GM23248 (cell line): ENCODE data around the gene VASN. TPM values are rescaled to one million over a fixed set of nuclear protein-coding genes. Genes with fewer than 3 reads are reported as not detected.

Experiments used
- DNase-seq: peaks from one replicate; pipeline ENCODE4 v3.0.0-alpha.2; 2015
- H2AFZ ChIP-seq: fragments of 200-600 bp; sonication (generic); 2 replicates; pipeline ENCODE4 v1.6.1; 2016; ENCODE audit warnings: antibody characterized with exemption
- H3F3A ChIP-seq: fragments of 200-600 bp; sonication (generic); 2 replicates; pipeline ENCODE4 v1.6.1; 2016; ENCODE audit warnings: mild to moderate bottlenecking, antibody characterized with exemption, mixed run types; ENCODE audit not compliant: insufficient read depth
- H3K27ac ChIP-seq: fragments of 200-600 bp; sonication (generic); 2 replicates; pipeline ENCODE4 v1.5.1; 2016; ENCODE audit warnings: mild to moderate bottlenecking
- H3K27me3 ChIP-seq: fragments of 200-600 bp; sonication (generic); replicated peaks from 2 replicates; pipeline ENCODE4 v1.6.1; 2016; ENCODE audit warnings: mild to moderate bottlenecking; ENCODE audit not compliant: insufficient read depth
- H3K36me3 ChIP-seq: fragments of 200-600 bp; sonication (generic); 2 replicates; pipeline ENCODE4 v1.6.1; 2016; ENCODE audit warnings: low read depth, mild to moderate bottlenecking
- H3K4me1 ChIP-seq: fragments of 200-600 bp; sonication (generic); 2 replicates; pipeline ENCODE4 v1.6.1; 2016; ENCODE audit warnings: mild to moderate bottlenecking; ENCODE audit not compliant: insufficient read depth
- H3K4me2 ChIP-seq: fragments of 200-600 bp; sonication (generic); one replicate; pipeline ENCODE4 v1.6.1; 2016; ENCODE audit warnings: mild to moderate bottlenecking; ENCODE audit not compliant: unreplicated experiment
- H3K4me3 ChIP-seq: fragments of 200-600 bp; sonication (generic); 2 replicates; pipeline ENCODE4 v1.5.1; 2016; ENCODE audit warnings: mild to moderate bottlenecking
- H3K79me2 ChIP-seq: fragments of 200-600 bp; sonication (generic); 2 replicates; pipeline ENCODE4 v1.6.1; 2016; ENCODE audit warnings: mild to moderate bottlenecking; ENCODE audit not compliant: insufficient read depth
- H3K9ac ChIP-seq: fragments of 200-600 bp; sonication (generic); 2 replicates; pipeline ENCODE4 v1.6.1; 2016; ENCODE audit warnings: mild to moderate bottlenecking
- H3K9me2 ChIP-seq: fragments of 200-600 bp; sonication (generic); 2 replicates; pipeline ENCODE4 v1.6.1; 2016; ENCODE audit warnings: mixed run types, mild to moderate bottlenecking, moderate library complexity; ENCODE audit not compliant: insufficient read depth
- H3K9me3 ChIP-seq: fragments of 200-600 bp; sonication (generic); one replicate; pipeline ENCODE4 v1.6.1; 2017; ENCODE audit warnings: low read depth
- H4K20me1 ChIP-seq: fragments of 200-600 bp; sonication (generic); 2 replicates; pipeline ENCODE4 v1.6.0; 2016; ENCODE audit not compliant: insufficient read depth
- EZH2 ChIP-seq: fragments of 200-600 bp; sonication (generic); IDR thresholded peaks from 2 replicates; pipeline ENCODE4 v1.6.1; 2018; ENCODE audit warnings: antibody characterized with exemption, mild to moderate bottlenecking; ENCODE audit not compliant: insufficient read depth, poor library complexity, severe bottlenecking
- EZH2phosphoT487 ChIP-seq: fragments of 200-600 bp; sonication (generic); IDR thresholded peaks from 2 replicates; pipeline ENCODE4 v1.6.1; 2018; ENCODE audit warnings: antibody characterized with exemption, moderate library complexity, mild to moderate bottlenecking, low read depth; ENCODE audit not compliant: insufficient read depth
- WGBS, 2 experiments: methylation state at CpG; one replicate each; pipeline ENCODE4 v1.1.6; 2015 to 2017; ENCODE audit warnings: low lambda C conversion rate in 2 of 2, low coverage in 1 of 2; ENCODE audit errors: missing lambda C conversion rate in 2 of 2; 5-methylcytosine and 5-hydroxymethylcytosine counted together
- in situ Hi-C: fragments of 300-500 bp; cut with MboI; formaldehyde crosslinking; loops from 2 replicates; pipeline ENCODE4 v1.15.0; 2020
- polyA plus RNA-seq: library from polyadenylated mRNA; unstranded; fragments of >200 nt; fragmentation: Nextera tagmentation; extraction: Ambion mirVana; gene quantifications from 2 replicates; pipeline ENCODE4 v1.2.1, GENCODE V29; 2016
- total RNA-seq: library from RNA; depleted of rRNA; stranded (reverse); fragments of >200 nt; shearing (Covaris generic); gene quantifications from 2 replicates; pipeline ENCODE4 v1.2.3, GENCODE V29; 2014

Gene VASN
- total and polyA plus RNA-seq, 2 experiments from 2014 or later: 160 to 223 TPM

DNA sequence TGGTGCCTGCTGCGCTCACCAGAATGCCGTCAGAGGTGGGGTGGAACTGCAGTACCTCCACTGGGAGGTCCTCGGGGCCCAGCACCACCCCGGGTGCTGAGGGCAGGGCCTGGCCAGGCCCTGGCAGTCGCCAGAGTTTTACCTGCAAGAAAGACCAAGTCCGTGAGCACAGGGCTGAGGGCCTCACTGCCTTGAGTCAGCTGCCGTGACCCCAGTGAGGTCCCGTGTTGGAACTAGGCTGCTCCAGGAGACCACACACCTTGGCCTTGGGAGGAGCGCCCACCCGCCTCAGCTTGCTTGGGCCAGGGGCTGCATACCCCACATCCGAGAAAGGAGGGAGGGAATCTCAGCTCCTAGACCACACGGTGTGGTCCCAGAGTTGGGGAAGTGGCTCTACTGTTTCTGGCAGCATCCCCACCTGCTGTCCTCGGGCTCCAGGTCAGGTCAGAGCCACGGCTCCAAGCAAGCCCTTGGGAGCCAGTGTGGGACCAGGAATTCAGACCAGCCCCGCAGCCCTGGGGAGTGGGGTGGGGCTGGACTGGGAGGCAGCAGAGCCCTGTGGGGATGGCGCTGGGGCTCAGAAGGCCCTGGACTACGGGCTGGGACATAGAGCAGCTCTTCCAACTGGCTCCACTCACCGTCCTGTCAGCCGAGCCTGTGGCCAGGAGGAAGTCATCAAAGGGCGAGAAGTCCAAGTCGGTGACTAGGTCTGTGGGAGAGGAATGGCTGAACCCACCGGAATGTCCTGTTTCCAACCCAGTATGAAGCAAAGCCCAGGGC, 36.1 kb downstream of the VASN start:
- Histone ChIP-seq H4K20me1 (no peaks in the 10 kb centered on the region), H3K4me2 (no peak overlapping the region), H3K4me1 (no peaks in the 10 kb centered on the region), H3K9me2 (no peaks in the 10 kb centered on the region), H3K9ac (no peak overlapping the region), H3K79me2 (peaks cover 20% of the 10 kb centered on the region), H3K27ac (no peak overlapping the region), H3F3A (no peaks in the 10 kb centered on the region), H3K9me3 (no peaks in the 10 kb centered on the region), H3K36me3 (no peaks in the 10 kb centered on the region; the same call in 1 of the 2 replicates), H2AFZ (no peak overlapping the region), H3K4me3 (no peak overlapping the region), H3K27me3 (no peaks in the 10 kb centered on the region)
- peak; percentile 33 for DNase-seq
- no peak for TF ChIP-seq EZH2phosphoT487
- in situ Hi-C loops: loop anchor here (10.0 kb wide), 1 partner anchor 53 kb away; the partner anchor contains the start of gene PAM16
- WGBS, 2 experiments: 84 to 89% methylated on average over 21 of the region's 22 CpGs

DNA sequence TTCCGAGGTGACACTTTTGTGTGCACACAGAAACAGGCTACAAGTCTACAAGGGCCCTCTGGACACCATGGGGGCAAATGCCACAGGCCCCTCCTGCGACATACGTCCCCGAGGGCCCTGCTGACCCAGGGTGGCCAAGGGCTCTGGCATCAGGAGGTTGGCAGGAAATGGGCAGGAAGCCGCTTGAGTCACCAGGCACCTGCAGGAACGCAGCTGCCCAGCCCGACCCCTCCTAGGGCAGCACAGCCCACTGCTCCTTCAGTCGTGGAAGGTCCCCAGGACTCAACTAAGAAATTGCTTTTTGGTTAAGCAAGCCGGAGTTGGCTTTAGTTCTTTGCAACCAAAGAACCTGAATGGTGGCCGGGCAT, 36.7 kb downstream of the VASN start:
- H4K20me1 ChIP-seq: no peaks in the 10 kb centered on the region
- WGBS, 2 experiments: 93 to 95% methylated on average over 10 of the region's 10 CpGs
- no peak overlapping the region for H2AFZ ChIP-seq
- DNase-seq: no peak
- no peaks in the 10 kb centered on the region; the same call in 1 of the 2 replicates for H3K36me3 ChIP-seq
- H3K9me2 ChIP-seq: no peaks in the 10 kb centered on the region
- no peaks in the 10 kb centered on the region for H3K9me3 ChIP-seq
- no peaks in the 10 kb centered on the region for H3F3A ChIP-seq
- H3K4me2 ChIP-seq: no peak overlapping the region
- no peak overlapping the region for H3K4me3 ChIP-seq
- H3K79me2 ChIP-seq: peaks cover 25% of the 10 kb centered on the region
- H3K27ac ChIP-seq: no peak overlapping the region
- no peaks in the 10 kb centered on the region for H3K27me3 ChIP-seq
- no peak overlapping the region for H3K9ac ChIP-seq
- H3K4me1 ChIP-seq: no peaks in the 10 kb centered on the region
- TF ChIP-seq EZH2phosphoT487 (no peak), EZH2 (no peak)
- in situ Hi-C loops: loop anchor here (10.0 kb wide), 1 partner anchor 54 kb away; the partner anchor contains the start of gene PAM16

DNA sequence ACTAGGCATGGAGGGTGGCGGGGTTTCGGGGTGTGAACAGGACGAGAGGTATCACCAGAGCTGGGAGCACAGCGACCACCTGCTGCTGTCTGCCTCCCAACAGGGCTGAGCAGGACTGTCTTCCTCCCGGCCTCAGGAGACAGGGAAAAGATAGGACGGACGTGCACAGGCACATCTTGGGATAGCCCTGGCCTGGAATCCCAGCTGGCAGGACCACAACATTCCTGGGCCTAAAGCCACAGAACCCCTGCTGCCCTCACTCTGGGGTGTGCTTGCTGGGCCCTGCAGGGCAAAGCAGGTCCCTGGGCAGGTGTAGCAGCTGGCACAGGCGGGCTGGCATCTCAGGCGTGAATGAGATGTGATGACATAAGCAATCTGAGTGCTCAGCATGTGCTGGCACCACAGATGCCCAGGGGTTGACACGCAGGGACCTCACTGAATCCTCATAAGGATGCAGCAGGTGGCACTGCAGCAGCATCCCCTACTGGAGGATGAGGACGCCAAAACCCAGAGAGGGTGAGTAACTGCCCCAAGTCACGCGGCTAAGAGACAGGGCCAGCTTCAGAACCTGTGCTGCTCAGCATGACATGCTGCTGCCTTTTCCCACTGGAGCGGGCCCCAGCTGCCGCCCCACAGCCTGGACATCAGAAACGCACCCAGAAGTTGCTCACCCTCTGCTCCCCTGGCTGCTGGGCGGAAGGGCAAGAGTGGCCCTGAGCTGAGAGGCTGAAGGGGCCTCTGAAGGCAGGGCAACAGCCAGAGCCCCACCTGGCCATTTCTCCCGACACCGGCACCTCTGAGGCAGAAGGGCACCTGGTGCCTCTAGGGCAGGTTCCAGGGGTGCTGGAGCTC, 37.7 kb downstream of the VASN start:
- peak; percentile 35 for DNase-seq
- in situ Hi-C loops: loop anchor here (10.0 kb wide), 1 partner anchor 55 kb away; the partner anchor contains the start of gene PAM16
- no peak for TF ChIP-seq EZH2phosphoT487
- no peak for TF ChIP-seq EZH2

DNA sequence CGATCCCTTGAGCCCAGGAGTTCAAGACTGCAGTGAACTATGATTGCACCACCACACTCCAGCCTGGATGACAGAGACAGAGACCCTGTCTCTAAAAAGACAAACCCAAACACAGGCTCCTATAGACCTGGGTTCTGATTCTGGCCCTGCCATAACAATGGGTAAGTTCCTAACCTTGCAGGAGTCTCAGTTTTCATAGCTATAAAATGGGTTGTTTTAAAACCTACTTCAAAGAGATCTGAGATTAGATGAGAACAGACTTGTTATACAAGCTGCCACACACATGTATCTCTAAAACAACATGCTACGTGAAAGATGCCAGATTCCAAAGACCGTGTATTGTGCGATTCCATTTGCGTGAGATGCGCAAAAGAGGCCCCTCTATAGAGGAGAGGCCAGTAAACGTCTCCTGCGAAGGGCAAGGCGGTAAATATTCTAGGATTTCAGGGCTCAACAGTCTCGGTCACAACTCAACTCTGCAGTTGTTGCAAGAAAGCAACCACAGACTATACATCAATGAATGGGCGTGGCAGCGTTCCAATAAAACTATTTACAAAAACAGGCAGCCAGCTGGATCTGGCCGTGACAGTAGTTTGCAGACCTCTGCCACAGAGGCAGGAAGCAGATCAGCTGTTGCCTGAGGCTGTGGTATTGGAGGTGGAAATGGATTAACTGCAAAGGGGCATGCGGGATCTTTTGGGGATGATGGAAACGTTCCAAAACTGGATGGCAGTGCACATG, 38.9 kb downstream of the VASN start:
- Histone ChIP-seq H3K9me2 (no peaks in the 10 kb centered on the region), H3K4me1 (0 out of 2 replicates have a peak, but pooled peaks cover 6% of the 10 kb centered on the region), H2AFZ (no peak overlapping the region), H3K79me2 (peaks cover 47% of the 10 kb centered on the region), H4K20me1 (no peaks in the 10 kb centered on the region), H3K27ac (no peak overlapping the region), H3K36me3 (no peaks in the 10 kb centered on the region; the same call in 1 of the 2 replicates), H3K4me2 (no peak overlapping the region), H3F3A (peaks cover 11% of the 10 kb centered on the region; the same call in 1 of the 2 replicates), H3K4me3 (no peak overlapping the region), H3K27me3 (no peaks in the 10 kb centered on the region), H3K9ac (no peak overlapping the region), H3K9me3 (no peaks in the 10 kb centered on the region)
- 82 to 84% methylated on average over 15 of the region's 15 CpGs for WGBS, 2 experiments
- TF ChIP-seq EZH2phosphoT487 (no peak), EZH2 (no peak)
- DNase-seq: peak; percentile 23
- in situ Hi-C loops: no loop called here

More for the DNA sequence above, 37.7 kb downstream of the VASN start:
- H3K9me3 ChIP-seq: no peaks in the 10 kb centered on the region
- 86% methylated on average over 16 to 19 of the region's 19 CpGs for WGBS, 2 experiments
- no peaks in the 10 kb centered on the region for H3K9me2 ChIP-seq
- H3F3A ChIP-seq: no peaks in the 10 kb centered on the region
- H3K36me3 ChIP-seq: no peaks in the 10 kb centered on the region; the same call in 1 of the 2 replicates
- H3K9ac ChIP-seq: no peak overlapping the region
- H2AFZ ChIP-seq: no peak overlapping the region
- H3K4me1 ChIP-seq: no peaks in the 10 kb centered on the region
- H3K4me3 ChIP-seq: no peak overlapping the region
- H3K27ac ChIP-seq: no peak overlapping the region
- peaks cover 35% of the 10 kb centered on the region for H3K79me2 ChIP-seq
- H3K4me2 ChIP-seq: no peak overlapping the region
- H3K27me3 ChIP-seq: no peaks in the 10 kb centered on the region
- no peaks in the 10 kb centered on the region for H4K20me1 ChIP-seq
